Stomach smooth muscle (tissue), 2 donors: ENCODE measurements around the gene CDC73.
"Not testable (repeated sequence)": the region's sequence is repeated elsewhere in the genome, so short reads cannot be mapped to it uniquely, and the experiment has no call there.

ENCODE experiments used
- H3K27ac ChIP-seq: one replicate; pipeline ENCODE4 v1.7.0; 2013; ENCODE audit warnings: mild to moderate bottlenecking, low read length, inconsistent platforms
- H3K27me3 ChIP-seq, 2 donors: one replicate each; pipeline ENCODE4 v1.7.0; 2013; ENCODE audit warnings: low read length in 2 of 2; ENCODE audit not compliant: insufficient read depth in 2 of 2, control insufficient read depth in 1 of 2
- H3K36me3 ChIP-seq, 2 donors: one replicate each; pipeline ENCODE4 v1.7.0; 2013; ENCODE audit warnings: low read length in 2 of 2; ENCODE audit not compliant: control insufficient read depth in 2 of 2, insufficient read depth in 2 of 2
- H3K4me1 ChIP-seq: one replicate; pipeline ENCODE4 v1.7.0; 2013; ENCODE audit warnings: low read length; ENCODE audit not compliant: control insufficient read depth, insufficient read depth
- H3K4me3 ChIP-seq, 2 donors: one replicate each; pipeline ENCODE4 v1.7.0; 2013; ENCODE audit warnings: low read length in 2 of 2
- H3K9ac ChIP-seq, 2 donors: one replicate each; pipeline ENCODE4 v1.7.0; 2013; ENCODE audit warnings: low read length in 2 of 2, mild to moderate bottlenecking in 1 of 2
- H3K9me3 ChIP-seq, 2 donors: one replicate each; pipeline ENCODE4 v1.7.0; 2013; ENCODE audit warnings: low read length in 2 of 2; ENCODE audit not compliant: control insufficient read depth in 2 of 2
- donor health status: healthy.
- donor health status: Pancreatic carcinoma.

Gene CDC73

DNA sequence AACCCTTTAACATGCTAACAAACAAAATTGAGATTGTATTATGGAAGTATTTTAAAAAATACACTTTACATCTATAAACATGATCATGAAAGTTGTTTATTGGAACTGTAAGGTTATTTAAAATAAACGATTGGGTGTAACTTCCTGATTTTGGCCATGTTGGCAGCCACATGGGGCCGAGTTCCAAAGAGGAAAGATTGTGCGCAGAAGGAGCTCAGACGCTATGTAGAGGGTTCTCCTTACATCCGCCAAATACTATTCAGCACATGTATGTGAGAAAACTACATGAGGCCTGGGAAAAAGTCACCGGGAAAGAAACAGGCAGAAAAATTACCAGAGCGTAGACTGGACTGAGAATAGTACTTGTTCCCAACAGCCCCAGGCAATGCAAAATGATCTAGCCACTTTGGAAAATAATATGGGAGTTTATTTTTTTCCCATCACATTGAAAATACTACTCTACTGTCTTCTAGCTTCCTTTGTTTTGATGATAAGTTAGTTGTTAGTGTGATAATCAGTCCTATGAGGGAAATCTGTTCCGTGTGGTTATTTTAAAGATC, 100.3 kb downstream of the CDC73 start:
- Histone ChIP-seq H3K36me3 (peaks cover 3% of the 10 kb centered on the region in 2 donors), H3K27ac (no peak overlapping the region), H3K9ac (no peak overlapping the region)

GRCh38 chr1:193229136-193229535, 107.3 kb downstream of the CDC73 start:
- Histone ChIP-seq H3K9ac (no peak overlapping the region), H3K36me3 (peaks cover 0 to 4% of the 10 kb centered on the region in 2 donors), H3K27me3 (no peaks in the 10 kb centered on the region)

More for the DNA sequence above, 100.3 kb downstream of the CDC73 start:
- H3K27me3 ChIP-seq, result no peaks in the 10 kb centered on the region
- H3K9me3 ChIP-seq, result no peaks in the 10 kb centered on the region
- H3K4me1 ChIP-seq, result no peaks in the 10 kb centered on the region
- no peak overlapping the region for H3K4me3 ChIP-seq

GRCh38 chr1:193231146-193231545, 109.3 kb downstream of the CDC73 start:
- H3K27me3 ChIP-seq, H3K4me3 ChIP-seq, H3K36me3 ChIP-seq: not testable (repeated sequence)

More at GRCh38 chr1:193229136-193229535, 107.3 kb downstream of the CDC73 start:
- Histone ChIP-seq H3K27ac (no peak overlapping the region), H3K4me3 (no peak overlapping the region), H3K4me1 (no peaks in the 10 kb centered on the region), H3K9me3 (no peaks in the 10 kb centered on the region)

DNA sequence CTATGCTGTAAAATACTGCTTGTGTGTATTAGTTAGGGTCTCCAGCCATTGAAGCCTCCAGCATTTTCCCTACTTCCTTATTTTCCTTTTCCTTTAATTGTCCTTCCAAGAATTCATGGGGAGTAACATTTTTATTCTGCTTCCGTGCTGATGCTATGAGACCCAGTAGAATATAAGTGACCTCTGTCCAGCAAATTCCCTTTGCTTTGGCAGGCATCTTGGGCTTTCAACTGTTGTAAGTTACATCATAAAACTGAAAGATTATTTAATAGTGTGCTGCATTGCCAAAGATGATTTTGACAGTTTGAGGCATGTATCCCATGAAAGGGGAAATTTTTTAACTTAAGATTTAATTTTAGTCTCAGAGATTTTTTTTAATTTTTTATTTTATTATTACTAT, 112.7 kb downstream of the CDC73 start:
- peaks cover 3 to 8% of the 10 kb centered on the region in 2 donors for H3K36me3 ChIP-seq

More at GRCh38 chr1:193231146-193231545, 109.3 kb downstream of the CDC73 start:
- not testable (repeated sequence) for H3K27ac ChIP-seq, H3K4me1 ChIP-seq, H3K9ac ChIP-seq, H3K9me3 ChIP-seq

DNA sequence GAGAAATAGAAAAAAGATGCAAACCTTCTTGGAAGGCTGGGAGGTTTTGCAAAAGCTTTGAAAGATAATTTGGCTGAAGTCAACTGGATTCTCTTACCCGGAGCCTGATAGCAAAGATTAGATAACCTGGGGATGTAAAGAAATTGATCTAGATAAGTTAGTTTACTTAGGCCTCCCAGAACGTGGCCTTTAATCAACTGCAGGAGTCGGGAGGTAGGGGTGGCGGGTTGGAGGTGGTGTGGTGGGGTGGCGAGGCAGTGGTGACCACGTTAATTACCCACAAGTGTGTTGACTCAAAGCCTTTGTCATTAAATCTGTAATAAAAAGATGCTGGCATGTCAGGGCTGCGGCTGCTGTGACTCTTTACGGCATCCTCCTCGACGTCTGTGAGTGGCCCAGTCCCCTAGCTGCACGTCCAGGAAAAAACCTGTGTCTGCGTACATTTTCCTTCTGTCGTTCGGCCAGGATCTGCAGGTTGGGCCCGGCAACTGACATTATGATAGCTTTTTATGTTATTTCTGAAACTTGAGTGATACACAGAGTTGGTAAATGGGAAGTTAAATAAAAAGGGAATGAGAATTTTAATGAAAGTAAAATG, 115.6 kb downstream of the CDC73 start:
- Histone ChIP-seq H3K4me1 (no peaks in the 10 kb centered on the region), H3K9me3 (no peaks in the 10 kb centered on the region), H3K27me3 (no peaks in the 10 kb centered on the region), H3K27ac (no peak overlapping the region), H3K9ac (no peak overlapping the region), H3K4me3 (no peak overlapping the region), H3K36me3 (peaks cover 3 to 6% of the 10 kb centered on the region in 2 donors)

More for the DNA sequence above, 112.7 kb downstream of the CDC73 start:
- no peaks in the 10 kb centered on the region for H3K9me3 ChIP-seq
- no peaks in the 10 kb centered on the region for H3K4me1 ChIP-seq
- H3K9ac ChIP-seq, result no peak overlapping the region
- H3K27me3 ChIP-seq, result no peaks in the 10 kb centered on the region
- H3K4me3 ChIP-seq, result no peak overlapping the region
- H3K27ac ChIP-seq, result no peak overlapping the region

- H3K27me3 ChIP-seq, result no peaks in the 10 kb centered on the region
- H3K9ac ChIP-seq, result no peak overlapping the region
- no peaks in the 10 kb centered on the region for H3K4me1 ChIP-seq
- H3K9me3 ChIP-seq, result no peaks in the 10 kb centered on the region
- H3K36me3 ChIP-seq, result peaks cover 3 to 6% of the 10 kb centered on the region in 2 donors
- no peak overlapping the region for H3K27ac ChIP-seq
- H3K4me3 ChIP-seq, result no peak overlapping the region
These were observed 118.8 kb downstream of the CDC73 start for GRCh38 chr1:193240609-193241008.

GRCh38 chr1:193241132-193241827, 119.4 kb downstream of the CDC73 start:
- peaks cover under 1 to 6% of the 10 kb centered on the region in 2 donors for H3K36me3 ChIP-seq
- no peak overlapping the region for H3K9ac ChIP-seq
- no peak overlapping the region for H3K27ac ChIP-seq
- H3K4me3 ChIP-seq, result no peak overlapping the region
- no peaks in the 10 kb centered on the region for H3K4me1 ChIP-seq
- no peaks in the 10 kb centered on the region for H3K9me3 ChIP-seq
- no peaks in the 10 kb centered on the region for H3K27me3 ChIP-seq

DNA sequence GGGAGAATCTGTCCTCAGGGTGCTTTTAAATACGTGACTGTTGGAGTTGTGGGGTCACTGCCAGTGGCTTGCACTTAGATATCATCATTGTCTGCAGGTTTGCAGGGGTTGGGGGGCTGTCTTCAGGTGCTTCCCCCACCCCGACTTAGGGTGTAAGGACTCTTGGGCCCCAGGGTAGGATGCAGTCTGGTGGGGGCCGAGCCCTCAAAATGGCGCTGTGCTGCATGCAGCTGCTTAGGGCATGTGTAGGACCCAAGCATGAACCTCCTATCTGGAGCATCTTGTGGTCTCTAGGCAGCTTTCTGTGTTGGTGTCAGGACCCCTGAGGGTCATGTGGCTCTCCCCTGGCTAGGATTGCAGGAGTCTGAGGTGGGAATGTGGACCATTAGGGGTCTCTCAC, 120.2 kb downstream of the CDC73 start:
- no peak overlapping the region for H3K27ac ChIP-seq
- H3K9me3 ChIP-seq, result no peaks in the 10 kb centered on the region
- H3K36me3 ChIP-seq, result peaks cover 0 to 6% of the 10 kb centered on the region in 2 donors
- H3K9ac ChIP-seq, result no peak overlapping the region
- H3K4me1 ChIP-seq, result no peaks in the 10 kb centered on the region
- H3K4me3 ChIP-seq, result no peak overlapping the region
- no peaks in the 10 kb centered on the region for H3K27me3 ChIP-seq

- H3K27me3 ChIP-seq, result no peaks in the 10 kb centered on the region
- no peak overlapping the region for H3K4me3 ChIP-seq
- H3K9ac ChIP-seq, result no peak overlapping the region
- peaks cover 0 to 3% of the 10 kb centered on the region in 2 donors for H3K9me3 ChIP-seq
- H3K36me3 ChIP-seq, result peaks cover 0 to 8% of the 10 kb centered on the region in 2 donors
- H3K27ac ChIP-seq, result no peak overlapping the region
- H3K4me1 ChIP-seq, result no peaks in the 10 kb centered on the region
These were observed 127.4 kb downstream of the CDC73 start for GRCh38 chr1:193249187-193249586.

DNA sequence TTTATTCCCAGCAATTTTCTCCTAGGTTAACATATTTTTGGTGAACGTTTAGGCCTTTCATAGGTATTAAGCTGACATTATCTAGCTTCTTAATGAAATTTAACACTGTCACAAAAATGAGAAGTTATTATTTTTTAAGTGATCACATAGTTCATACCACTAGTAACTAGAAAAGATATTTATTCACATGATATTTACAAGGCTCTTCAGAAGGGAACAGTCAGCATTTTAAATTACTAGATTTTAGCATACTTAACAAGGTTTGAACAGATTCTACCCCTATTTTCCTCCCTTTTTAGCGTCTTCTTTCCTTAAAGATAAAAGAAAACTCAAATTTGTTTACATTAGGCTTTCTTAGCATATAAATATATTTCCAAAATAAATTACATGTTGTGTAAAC, 130.1 kb downstream of the CDC73 start:
- no peak overlapping the region for H3K9ac ChIP-seq
- H3K4me1 ChIP-seq, result no peaks in the 10 kb centered on the region
- H3K4me3 ChIP-seq, result no peak overlapping the region
- no peaks in the 10 kb centered on the region for H3K27me3 ChIP-seq
- H3K36me3 ChIP-seq, result peaks cover 0 to 8% of the 10 kb centered on the region in 2 donors
- H3K9me3 ChIP-seq, result peaks cover 0 to 3% of the 10 kb centered on the region in 2 donors
- H3K27ac ChIP-seq, result no peak overlapping the region

DNA sequence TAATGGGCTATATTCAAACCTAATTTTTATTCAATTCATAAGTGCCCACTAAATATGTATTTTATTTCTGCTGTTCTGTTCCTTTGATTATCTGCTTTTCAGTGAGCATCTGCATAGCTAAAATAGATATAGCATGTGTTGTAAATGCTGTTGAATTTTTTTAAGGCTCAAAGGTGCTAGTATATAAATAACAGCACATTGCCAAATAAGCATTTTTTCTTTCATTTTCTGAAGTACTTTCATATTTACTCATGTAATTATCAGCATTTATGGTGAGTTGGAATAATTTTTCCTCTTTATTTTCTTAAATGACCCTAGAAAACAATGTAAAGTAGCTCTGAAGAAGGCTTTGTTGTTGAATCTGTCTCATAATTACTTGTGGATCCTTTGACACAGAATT, 134.2 kb downstream of the CDC73 start:
- peaks cover 0 to 3% of the 10 kb centered on the region in 2 donors for H3K36me3 ChIP-seq
- no peaks in the 10 kb centered on the region for H3K27me3 ChIP-seq
- no peak overlapping the region for H3K9ac ChIP-seq
- H3K4me1 ChIP-seq, result no peaks in the 10 kb centered on the region
- no peaks in the 10 kb centered on the region for H3K9me3 ChIP-seq
- no peak overlapping the region for H3K27ac ChIP-seq
- H3K4me3 ChIP-seq, result no peak overlapping the region
